ENCODE results near the gene PCDHB11.

DNA sequence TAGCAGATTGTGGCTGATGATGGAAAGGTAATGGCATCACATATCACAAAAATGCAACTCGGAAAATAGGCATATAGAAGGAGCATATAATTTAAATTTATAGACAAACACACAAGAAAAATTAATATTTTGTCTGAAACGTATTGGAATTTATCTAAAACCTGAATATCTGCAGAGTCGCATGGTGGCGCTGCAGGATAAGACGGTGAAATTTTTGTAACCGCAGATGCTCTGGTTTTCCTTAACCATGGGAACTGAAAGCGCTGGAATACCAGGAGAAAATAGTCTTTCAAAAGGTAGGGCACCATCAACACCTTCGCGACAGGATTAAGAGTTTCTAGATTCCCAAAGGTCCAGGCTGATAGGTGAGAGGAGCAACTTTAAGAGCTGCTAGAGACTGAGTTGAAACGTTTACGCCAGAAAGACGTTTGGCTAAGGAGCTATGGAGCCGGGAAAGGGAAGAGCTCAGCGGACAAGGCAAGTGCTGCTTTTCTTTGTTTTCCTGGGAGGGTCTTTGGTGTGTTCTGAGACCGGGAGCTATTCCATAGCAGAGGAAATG lies 34.8 kb downstream of the PCDHB11 start:
- no peak for TF ChIP-seq CTCF (IDR thresholded peaks at IDR 0.05)
- TF ChIP-seq POLR2A (IDR thresholded peaks at IDR 0.05): no peak

Measured in thyroid gland (tissue), 4 donors.